HT1080 (cell line): ENCODE measurements around the gene SBSN. TPM values are rescaled to one million over a fixed set of nuclear protein-coding genes. Genes with fewer than 3 reads are reported as not detected.
A peak's percentile ranks its signal among the peaks of the same experiment; 100 is the strongest.

ENCODE experiments used
- DNase-seq: peaks from one replicate; pipeline ENCODE4 v3.0.0-alpha.2; 2015; ENCODE audit warnings: low read depth
- total RNA-seq: library from RNA; depleted of rRNA; stranded (reverse); fragments of >200 nt; shearing (Covaris generic); gene quantifications from 2 replicates; pipeline ENCODE4 v1.2.3, GENCODE V29; 2014

The SBSN gene
- total RNA-seq, 1 experiment from 2014 or later = 14.9 TPM

DNA sequence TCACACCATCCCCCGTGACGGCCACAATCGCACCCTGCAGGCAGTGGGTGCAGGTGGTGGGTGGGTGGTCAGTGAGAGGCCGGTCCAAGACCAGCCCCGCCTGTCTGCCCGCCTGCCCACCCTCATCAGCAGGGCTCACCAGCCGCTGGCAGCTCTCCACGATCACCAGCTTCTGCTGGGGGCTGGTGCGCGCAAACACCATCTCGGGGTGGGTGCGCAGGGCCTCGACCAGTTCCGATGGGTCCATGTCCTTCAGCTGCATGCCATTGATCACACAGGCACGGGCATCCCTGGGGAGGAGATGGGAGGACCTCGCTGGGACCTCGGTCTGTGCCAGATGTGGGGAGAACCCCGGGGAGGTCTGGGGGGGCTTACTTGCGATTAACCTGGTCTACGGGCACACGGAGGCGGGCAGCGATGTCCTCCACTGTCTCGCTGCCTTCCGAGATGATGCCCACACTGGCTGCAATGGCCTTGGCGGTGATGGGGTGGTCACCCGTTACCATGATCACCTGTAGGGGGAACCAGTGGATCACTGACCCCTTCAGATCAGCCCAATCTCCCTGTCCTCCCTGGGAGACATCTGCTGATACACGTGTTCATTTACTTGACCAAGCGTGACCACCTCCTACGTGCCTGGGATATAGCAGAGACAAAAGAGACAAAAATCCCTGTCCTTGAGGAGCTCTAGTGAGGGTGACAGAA, 27.3 kb upstream of the SBSN start:
- DNase-seq = peak; percentile 66

DNA sequence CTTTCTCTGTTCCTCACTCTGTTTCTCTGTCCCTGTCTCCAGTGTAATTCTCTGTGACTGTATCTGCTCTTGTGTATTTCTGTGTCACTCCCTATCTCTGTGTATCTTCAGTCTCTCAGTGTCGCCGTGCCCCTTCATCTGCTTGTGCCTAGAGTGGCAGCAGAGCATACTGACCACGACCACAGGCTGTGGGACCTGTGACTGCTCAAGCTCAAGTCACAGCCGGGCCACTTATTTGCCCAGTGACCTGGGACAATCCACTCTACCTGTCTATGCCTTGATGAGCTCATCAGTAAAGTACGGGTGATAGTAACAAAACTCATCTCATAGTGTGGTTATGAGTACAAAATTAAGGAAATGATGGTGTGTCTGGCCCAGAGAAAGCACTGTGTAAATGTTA, 26.0 kb upstream of the SBSN start:
- DNase-seq = no peak

DNA sequence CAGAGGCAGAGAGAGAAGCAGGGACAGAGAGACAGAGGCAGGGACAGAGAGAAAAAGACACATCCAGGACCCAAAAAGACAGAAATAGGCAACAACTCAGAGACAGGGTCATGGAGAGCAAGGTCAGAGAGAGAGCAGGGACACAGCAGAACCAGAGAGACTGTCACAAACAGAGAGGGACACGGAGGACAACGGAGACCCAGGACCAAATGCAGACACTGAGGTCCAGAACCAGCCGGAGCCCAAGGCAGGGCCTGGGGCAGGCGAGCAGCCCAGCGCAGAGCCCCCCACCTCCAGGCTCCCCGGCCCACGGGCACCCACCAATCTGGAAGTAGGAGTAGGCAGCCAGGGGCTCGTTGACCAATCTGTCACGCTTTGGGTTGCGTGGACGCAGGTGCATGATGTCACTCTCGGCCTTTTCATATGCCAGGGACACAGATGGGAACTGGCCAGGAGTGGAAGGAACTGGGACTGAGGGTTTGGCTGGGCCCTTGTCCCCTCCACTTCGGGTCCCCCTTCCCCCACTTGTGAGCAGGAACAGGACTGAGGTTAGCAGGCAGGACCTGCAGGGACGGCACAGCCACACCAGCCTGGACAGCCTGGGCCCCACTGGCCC, 25.4 kb upstream of the SBSN start:
- DNase-seq = no peak

DNA sequence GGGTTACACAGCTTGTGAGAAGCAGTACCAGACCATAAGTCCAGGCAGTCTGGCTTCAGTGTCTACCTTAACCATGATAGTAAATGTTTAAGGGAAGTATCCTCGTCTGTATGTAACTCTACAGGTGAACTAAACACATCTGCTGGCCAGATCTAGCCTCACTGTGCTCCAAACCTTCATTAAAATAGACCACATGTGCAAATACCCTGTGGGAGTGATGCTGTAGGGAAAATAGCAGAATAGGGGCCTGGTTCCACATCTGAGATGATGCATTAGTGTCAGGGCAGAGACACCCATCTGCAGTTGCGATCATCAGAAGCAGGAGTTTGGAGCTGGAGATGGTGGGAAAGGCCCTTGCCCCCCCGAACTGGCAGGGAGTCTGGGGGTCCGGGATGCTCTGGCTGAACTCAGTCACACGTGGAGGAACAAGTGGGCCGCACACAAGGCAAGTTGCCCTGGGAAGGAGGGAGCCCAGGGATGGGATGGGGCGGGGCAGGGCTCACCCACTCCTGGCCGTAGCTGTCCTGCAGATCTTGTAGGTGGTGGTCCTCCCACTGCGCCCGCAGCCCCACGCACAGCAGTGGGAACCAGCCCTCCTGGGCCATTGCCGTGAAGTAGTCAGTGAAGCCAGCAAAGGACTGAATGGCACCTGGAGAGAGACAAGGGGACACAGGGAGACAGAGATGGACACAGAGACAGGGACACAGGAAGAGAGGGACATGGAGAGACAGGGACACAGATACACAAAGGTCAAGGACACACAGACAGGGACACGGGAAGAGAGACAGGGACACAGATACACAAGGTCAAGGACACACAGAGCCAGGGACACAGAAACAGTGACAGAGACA, 24.6 kb upstream of the SBSN start:
- DNase-seq = no peak

DNA sequence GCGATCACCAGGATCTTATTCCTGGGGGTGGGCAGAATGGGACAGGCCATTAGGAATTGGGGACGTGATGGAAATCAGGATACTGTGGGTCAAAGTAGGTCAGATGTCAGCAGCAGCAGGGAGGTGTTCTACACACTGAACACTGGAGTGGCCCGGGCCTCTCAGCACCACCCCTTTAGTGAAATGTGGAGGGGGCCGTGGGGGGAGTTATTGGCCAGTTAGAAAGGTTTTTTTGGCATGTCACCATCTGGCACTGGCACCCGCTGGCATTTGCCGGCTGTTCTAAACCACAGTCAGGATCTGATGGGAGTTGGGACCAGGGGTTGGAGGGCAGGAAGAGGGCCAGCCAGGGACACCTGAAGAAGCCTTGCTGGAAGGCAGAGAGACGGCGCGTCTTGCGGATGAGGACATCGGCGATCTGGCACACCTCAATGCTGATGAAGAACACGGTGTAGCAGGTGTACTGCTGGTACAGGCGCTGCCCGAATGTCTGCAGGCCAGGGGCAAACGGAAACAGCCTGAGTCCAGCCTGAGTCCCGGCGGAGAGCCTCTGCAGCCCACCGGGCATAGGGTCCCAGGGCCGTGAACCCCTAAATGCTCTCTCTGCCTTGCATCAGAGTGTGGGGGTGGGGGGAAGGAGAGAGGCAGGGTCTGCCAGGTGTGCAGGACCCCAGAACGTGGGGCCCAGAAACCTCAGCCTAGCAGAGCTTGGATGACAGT, 23.1 kb upstream of the SBSN start:
- no peak for DNase-seq

DNA sequence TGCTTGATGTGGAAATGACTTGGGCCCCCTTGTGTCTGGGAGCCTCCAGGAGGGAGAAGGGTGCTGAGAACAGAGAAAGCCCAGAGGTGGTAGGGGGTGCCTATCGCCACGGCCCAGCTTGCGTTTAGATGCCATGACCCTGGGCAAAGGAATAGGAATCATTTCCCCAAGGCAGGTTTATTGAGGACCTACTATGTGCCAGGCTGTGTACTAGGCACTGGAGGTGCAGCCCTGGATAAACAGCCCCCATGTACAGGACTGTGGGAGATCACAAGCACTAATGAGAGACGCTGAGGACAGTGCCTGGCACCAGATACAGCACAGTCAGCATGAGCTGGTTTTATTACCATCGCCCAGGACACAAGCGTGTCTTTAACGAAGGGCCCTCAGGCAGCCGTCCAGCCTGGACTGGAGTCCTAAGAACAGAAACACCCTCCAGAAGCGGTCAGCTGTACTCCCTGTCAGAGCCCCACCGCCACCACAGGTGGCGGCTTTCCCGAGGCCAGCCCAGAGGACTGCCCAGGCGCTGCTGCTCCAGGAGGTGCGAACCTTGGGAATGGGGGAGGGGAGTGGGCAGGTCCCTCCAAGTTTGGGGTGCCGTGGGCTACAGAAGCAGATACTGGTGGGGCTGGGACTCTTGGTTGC, 21.9 kb upstream of the SBSN start:
- DNase-seq = no peak

DNA sequence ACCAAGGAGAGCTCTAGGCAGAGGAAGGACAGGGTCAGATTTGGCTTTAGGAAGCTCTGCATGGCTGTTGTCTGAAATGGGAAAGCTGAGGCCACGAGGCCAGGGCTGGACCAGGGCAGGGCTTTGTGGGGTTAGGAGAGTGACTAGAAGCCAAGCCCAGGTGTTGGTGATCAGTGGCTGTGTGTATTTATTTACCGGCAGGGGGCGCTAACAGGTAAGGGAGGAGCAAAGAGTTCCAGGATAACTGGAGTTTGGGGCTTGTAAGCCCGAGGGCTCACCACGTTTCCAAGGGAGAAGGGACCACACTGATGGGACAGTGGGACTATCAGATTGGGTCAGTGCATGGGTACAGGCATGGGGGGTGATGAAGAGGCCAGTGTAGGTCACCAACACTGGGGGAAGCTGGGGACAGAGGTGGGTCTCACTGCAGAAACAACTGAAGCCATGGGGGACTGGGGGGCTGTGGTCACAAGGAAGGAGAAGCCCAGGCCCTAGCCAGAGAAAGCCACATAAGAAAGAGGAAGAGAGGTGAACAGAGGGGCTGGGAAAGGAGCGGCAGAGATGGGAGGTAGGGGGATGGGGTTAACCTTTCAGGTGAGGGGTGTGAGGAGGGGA, 21.2 kb upstream of the SBSN start:
- DNase-seq = peak; percentile 43

DNA sequence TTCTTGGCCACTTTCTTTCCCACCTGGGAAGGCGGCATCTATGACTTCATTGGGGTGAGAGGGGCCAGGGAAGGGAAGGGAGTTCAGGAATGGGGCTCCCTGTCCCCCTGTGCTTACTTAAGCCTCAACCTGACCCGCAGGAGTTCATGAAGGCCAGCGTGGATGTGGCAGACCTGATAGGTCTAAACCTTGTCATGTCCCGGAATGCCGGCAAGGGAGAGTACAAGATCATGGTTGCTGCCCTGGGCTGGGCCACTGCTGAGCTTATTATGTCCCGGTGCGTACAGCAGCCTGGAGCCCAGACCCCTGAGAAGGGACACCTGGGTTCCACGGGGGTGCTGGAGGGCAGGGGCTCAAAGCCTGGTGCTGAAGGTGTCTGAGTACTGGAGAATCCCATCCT, 18.4 kb upstream of the SBSN start:
- no peak for DNase-seq

DNA sequence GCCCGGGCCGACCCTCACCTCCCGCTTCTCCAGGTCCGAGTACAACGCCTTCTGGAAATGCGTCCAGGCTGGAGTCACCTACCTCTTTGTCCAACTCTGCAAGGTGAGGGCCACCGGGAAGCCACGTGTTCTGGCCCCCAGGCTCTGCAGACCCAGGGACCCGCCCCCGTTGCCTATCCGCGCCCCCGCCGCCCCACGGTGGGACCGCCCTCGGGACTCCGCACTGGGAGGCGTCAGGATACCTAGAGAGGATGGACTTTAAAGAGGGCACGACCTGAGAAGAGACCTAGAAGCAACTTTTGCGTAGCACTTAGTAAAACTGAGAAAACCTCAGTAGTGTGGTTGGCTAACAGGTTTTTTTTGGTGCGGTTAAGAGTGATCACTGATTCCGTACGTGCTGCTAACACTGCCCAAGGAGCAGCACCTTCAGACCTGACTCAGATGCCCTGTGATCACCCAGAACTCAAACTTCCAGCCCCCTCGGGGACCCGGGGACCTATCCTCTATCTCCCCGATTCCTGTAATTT, 17.8 kb upstream of the SBSN start:
- DNase-seq = peak; percentile 13

DNA sequence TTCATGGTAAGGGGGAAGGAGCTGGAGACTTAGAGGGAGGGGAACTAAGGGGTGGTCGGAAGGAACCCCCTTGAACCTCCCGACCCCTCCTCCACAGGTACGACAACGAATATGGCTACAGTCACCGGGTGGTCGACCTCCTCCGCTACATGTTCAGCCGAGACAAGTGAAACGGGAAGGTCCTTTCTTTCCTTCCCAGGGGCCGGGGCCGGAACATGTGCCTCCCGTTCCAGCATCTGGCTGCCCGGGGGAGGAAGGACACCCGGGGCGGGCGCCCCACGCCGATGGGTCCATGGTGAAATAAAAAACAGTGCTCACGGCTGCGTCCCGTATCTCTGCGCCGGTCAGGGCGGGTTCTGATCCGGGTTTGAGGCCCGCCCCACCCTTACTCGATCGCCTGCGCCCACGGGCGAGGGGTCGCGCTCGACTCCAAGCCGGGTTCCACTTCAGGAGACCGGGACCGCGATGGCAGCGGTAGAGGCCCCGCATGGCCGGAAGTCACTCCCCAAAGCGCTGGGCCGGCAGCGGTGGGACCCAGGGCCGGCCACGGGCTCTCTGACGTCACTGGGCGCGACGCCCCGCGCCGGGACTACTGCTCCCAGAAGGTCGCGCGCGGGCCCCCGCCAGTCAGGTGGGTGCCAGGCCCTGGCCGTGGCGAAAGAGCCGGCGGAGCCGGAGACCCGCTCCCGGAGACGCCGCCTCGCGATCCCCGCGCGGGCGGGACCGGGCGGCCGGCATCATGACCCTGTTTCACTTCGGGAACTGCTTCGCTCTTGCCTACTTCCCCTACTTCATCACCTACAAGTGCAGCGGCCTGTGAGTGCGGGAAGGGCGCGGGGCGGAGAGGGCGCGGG, 17.1 kb upstream of the SBSN start, which contains the start of gene TMEM147:
Gene TMEM147, plus strand, starts transcription at position 626 of the 854 bp plus-strand sequence. Its CDS starts 114 bp downstream, at position 740.
- peak; percentile 88 for DNase-seq

DNA sequence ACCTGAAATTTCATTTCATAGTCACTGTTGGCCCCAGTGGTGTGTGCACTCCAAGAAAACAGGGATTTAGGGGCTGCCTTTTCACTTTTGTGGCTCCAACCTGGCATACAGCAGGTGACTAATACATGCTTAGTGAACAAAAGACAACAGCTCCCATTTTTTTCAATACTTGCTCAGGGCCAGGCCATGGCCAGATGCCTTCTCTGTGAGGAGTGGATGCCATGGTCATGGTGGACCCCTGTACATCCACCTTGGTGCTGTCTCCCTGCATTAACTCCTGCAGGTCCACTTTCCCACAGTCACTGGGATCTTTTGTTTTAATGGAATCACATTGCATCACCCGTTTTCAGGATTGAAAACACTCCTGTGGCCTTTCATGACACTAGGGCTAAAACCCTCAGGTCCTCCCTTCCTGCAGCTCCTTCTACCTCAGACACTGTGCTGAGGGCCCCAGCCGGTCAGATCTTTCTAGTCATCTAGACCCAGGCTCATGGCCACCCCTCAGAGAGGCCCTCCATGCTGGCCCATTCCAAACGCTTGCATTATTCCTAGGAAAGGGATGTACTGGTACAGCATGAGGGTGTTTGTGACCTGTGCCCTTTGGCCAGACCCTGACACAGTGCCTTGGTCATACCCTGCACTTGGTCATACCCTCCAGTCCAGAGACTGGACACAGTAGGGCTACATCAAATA, 16.1 kb upstream of the SBSN start:
- DNase-seq = no peak

DNA sequence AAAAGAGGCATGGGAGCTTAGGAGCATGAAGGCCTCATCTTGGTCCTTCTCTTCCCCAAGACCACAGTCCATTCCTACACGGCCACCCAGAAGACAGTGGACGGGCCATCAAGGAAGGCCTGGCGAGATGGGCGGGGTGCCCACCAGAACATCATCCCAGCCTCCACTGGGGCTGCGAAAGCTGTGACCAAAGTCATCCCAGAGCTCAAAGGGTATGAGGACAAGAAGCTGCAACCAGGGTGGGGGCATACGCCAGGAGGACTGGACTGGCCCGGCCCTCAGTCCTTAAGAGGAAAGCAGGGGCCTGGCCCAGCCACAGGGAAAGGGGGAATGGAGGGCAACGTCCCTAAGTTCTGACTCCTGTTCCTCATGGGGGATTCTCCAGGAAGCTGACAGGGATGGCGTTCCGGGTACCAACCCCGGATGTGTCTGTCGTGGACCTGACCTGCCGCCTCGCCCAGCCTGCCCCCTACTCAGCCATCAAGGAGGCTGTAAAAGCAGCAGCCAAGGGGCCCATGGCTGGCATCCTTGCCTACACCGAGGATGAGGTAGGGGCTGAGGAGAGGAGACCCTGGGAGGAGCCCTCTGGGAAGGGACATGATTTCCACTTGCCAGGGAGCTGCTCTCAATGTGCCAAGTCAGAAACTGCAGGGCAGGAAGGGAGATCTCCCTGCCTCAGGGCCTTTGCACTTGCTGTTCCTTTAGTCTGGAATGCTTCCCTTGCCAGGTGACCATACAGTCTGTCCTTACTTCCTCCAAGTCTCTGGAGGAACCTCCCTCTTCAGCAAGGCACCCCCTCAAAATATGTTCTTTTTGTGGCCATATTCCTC, 15.4 kb upstream of the SBSN start:
- DNase-seq = no peak

DNA sequence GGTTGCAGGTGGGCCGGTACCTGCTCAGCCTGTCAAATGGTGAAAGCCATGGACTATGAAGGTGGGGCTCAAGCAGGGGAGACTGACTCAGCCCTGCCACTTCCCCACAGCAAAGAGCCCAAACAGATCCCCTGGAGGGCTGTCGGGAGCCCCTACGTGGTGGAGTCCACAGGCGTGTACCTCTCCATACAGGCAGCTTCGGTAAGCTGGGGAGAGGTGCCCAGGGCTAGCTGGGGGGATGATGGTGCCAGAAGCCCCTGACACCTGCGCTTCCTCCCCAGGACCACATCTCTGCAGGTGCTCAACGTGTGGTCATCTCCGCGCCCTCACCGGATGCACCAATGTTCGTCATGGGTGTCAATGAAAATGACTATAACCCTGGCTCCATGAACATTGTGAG, 14.1 kb upstream of the SBSN start:
- no peak for DNase-seq

DNA sequence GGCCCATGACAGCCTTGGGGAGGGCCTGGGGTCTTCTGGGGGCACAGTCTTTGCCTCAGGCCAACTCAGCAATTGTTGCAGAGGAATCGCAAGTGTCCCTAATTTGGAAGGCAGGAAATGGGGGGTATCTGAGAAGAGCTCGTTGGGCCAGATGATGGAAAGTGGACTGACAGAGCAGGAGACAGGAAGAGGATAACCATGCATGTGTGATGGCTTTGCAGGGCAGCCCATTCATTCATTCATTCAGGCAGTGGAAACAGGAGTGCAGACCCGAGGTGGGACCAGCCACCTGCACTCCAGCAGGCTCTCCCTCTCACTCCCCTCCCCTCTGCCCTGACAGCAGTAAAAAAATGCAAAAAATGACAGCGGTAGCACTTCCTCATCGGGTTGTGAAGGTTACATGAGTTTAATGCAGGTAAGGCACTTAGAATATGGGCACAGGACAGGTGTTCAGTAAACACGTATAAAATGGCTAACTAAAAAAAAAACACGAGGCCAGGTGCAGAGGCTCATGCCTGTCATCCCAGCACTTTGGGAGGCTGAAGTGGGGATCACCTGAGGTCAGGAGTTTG, 12.3 kb upstream of the SBSN start:
- DNase-seq = no peak

DNA sequence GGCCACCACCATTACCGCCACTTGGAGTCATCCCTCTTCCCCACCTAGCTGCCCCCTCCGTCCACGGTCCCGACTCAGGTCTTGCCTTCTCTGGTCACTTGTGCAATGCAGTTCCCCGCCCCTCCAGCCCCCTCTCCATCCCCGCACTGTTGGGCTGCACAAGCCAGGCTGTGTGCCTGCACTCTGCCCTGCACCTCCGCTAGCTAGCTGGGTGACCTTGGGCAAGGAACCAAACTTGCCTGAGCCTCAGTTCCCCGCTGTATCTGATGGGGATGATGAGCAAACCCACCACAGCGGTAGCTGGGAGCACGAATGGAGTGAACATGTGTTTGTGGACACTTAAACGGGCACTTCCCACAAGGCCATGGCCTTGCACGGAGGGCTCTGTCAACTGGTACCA, 11.7 kb upstream of the SBSN start:
- DNase-seq = no peak

DNA sequence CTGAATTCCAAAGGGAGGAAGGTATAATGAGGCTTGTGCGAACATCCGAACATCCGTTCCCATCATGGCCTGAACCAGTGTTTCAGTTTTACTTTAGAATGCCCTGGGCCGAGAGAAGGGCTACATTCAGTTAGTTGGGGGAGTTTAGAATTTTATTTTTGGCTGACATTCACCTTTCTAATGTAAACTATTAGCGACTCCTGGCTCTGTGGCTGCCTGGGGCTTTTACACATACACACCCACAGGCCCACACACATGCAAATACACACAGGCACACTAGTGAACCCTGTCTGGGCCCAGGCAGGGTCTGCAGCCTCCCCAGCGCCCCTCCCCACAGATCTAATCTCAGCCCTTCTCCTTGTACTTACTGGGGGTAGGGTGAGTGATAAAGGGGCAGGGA, 11.2 kb upstream of the SBSN start:
- DNase-seq = no peak

DNA sequence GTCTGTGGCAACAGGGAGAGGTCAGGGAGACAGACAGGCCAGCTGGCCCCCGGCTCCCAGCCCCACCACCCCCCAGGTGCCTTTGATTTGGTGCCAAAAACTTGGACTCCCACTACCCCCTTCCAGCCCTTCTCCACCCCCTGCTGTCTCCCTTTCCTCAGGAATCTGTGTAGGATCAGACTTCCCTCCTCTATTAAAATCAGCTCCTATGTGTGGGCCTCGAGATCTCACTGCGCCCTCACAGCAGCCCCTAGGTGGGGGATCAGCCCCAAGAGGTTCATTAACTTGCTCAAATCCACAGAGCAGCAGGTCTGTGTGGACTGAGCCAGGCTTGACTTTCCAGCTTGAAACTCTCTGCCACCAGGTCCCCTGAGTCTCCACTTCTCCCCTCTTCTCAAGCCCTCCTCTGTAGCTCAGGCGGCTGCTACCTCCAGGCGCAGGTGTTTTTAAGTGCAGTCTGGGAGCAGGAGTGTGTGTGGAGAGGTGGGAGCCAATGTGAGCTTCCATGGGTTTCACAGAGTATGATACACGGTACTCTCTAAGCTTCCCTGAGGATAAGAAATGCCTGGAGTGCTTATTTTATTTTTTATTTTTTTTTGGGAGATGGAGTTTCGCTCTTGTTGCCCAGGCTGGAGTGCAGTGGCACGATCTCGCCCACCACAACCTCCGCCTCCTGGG, 6.8 kb upstream of the SBSN start:
- DNase-seq = no peak
